RPMI8226 (cell line): ENCODE measurements around the gene CPNE4.
"Not testable (repeated sequence)": the region's sequence is repeated elsewhere in the genome, so short reads cannot be mapped to it uniquely, and the experiment has no call there.

Experiments used
- DNase-seq: peaks from one replicate; pipeline ENCODE4 v3.0.0-alpha.2; 2015

The CPNE4 gene

DNA sequence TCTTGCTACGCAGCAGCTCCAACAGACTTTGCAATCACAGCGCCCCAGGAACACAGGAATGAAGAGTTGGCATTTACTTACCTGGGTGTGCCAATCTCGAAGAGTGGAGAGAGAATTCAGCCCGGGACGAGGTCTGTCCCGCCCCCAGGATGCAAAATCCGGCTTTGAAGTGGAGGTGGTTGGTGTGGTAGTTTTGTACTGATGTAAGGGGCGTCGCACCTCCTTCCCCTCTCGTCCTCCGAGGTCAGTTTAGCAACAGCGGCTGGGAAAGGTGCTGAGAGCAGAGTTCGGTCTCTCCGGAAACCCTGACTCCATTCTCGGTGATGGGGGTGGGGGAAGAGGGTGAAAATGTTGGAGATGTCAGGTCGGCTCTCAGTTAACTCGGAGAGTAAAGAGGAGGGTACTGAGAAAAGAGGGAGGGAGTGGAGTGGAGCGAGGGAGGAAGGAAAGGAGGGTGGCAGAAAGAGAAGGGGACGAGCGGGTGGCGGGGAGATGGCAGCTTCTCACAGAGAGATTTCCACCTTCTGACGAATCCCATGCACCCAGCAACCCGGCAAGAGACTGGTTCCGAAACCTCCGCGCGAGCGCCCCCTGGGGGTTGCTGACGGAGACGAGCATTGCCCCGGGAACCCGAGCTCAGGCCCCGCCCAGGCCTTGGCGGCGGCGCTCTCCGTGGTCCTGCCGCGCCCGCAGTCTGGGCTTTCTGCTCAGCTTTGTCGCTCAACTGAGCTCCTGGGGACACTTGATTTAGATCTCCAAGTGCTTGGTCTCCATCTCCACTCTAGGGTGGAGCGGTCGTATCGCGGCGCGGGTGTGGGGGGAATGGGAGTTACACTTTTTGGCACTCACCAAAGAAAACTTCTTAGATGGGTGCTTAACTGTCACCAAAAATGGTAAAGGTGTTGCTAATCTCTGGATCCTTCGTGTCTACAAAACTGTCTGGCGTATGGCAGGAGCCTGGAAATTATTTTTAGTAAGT lies at the start of gene CPNE4:
TSS of gene CPNE4 (minus strand) at position 529 of the 979 bp plus-strand sequence.
- peak; percentile 87 for DNase-seq

DNA sequence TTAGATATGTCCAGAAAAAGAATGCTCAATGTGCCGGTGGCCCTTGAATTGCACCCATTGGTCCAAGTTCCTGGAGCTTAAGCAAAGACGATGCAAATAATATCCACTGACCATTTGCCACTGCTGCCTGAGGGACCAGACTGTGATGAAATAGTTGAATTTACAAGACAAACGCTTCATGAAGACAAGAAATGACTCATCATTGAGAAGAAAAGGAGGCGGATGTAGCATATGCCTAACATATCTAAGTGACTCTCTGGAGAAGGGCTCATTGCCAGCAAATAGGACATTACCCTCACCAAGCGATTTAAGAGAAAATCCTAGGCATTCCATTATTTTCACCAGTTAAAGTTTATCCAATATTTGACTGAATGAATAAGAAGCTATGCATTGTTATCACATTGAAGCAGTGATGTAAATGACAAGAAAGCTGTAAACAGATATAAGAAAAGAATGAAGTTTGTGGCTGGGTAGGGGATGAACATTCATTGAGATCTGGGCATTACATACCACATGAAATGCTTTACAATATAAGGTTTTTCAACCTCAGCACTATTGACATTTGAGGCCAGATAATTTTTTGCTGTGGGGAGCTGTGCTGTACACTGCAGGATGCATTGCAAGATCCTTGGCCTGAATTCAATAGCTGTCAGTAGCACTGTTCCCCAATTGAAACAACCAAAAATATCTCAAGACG lies 48.9 kb upstream of the CPNE4 start:
- no peak for DNase-seq

GRCh38 chr3:132083159-132083558 lies 48.3 kb upstream of the CPNE4 start:
- no peak for DNase-seq

- no peak for DNase-seq
Observed at GRCh38 chr3:132079147-132079546, 44.3 kb upstream of the CPNE4 start.

DNA sequence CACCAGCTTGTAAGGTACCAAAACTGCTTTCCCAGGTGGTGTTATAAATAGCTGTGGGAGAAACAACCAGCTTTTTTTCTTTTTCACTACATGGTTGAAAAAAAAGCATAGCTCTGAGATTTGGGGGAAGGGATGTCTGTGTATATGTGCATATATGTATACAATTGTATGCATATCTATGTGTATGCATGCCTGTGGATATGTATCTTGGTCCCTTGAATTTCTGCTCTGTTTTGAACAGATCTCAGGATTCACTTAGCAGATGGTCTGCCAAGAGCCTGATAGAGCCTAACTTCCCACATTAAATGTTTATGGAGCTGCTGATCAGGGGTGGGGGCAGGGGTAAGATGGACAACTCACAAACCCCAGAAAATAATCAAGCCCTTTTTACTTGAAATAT lies 39.0 kb upstream of the CPNE4 start:
- no peak for DNase-seq

DNA sequence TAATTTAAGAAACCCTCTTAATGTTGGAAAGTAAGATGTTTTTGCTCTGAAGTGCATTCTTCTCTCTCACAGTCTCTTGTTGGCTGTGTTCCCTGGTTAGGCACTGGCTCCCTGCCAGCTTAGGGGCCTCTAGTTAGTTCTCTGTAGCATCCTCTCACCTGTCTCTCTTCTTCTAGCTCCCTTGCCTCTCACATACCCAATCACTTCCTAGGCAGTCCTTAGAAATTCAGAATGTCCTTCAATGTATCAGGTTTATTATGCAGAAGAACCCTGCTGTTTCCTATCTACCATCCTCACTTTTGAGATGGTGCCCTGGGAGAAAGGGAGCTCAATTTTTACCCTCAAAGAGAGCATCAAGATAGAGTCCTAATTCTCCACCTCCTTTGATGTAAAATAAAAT lies 36.2 kb upstream of the CPNE4 start:
- peak; percentile 12 for DNase-seq

DNA sequence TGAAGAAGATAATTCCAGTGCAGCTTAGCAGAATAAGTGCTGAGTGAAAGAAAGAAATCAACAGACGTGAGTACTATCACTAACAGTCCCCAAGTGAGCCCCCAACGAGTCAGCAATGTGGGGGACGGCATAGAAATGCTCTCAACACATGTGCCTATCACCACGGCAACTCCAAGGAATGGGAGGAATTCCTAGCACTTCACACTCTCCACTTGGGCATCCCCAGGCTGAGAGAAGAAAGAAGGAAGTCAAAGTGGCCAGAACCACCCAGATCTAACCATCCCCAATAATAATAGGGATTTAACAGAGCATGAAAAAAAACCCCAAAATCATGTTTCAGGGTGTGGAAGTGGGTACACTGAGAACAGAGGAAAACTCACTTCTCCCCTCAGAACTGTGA lies 29.3 kb upstream of the CPNE4 start:
- DNase-seq = no peak

DNA sequence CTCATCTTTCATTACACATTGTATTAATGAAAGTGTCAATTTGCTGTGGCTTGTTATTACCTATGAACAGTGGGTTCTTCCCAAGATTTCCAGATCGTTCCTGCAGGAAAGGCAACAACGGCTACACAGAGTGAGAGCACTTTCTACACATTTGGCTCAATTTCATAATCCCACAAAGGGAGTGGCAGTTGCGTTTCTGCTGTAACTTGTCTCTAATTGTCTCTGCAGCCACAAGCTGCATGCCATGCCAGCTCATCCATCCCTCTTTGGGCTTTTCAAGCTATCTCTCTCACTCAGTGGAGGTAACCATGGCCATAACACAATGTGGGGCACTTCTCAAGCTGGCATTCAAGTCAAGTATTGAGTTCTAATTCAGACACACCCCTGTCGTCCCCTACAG lies 27.7 kb upstream of the CPNE4 start:
- DNase-seq = no peak

GRCh38 chr3:132055872-132056271 lies 21.1 kb upstream of the CPNE4 start:
- DNase-seq = no peak

- no peak for DNase-seq
Observed at GRCh38 chr3:132047209-132047608, 12.4 kb upstream of the CPNE4 start.

DNA sequence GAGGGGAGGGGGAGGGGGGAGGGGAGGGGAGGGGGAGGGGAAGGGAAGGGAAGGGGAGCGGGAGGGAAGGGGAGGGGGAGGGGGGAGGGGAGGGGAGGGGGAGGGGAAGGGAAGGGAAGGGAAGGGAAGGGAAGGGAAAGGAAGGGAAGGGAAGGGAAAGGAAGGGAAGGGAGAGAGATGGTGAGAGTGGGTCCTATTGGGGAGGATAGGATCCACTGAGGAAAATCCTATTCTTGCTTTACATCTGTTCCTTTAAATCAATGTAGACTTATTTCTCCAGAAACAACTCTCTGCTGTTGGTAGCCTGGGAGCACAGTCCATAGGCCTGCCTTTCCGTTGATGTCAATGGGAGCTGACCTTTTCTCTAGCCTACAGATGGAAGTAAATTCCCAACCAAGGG lies 10.1 kb upstream of the CPNE4 start:
- not testable (repeated sequence) for DNase-seq

- DNase-seq = no peak
Observed at GRCh38 chr3:132042681-132043080, 7.9 kb upstream of the CPNE4 start.

DNA sequence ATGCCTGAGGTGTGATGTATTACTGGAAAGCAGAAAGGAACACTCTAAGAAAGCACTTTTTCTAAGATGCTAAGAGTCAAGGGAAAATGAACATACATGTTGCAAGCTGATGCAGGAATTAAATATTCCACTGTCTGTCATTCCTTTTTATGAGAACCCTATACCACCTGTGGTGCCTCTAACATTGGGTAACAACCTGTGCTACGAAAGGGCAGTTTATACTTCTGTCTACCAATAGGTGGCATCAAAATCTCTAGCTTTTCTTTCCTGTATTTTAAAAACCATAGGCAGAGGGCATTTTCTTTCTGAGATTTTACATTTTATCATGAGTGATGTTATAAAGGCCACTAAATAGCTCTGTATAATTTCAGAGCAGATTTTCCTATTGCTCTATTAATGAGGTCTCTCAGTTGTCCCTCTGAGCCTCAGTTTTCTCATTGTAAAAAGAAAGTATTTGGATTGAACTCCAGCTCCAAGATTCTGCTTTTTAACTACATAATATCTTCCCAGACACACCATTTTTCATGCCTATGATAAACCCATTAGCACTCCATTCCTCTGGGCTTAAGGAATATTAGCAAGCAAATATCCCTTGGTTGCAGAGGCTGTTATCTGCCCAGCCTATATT lies 3.5 kb upstream of the CPNE4 start:
- DNase-seq = peak; percentile 29

GRCh38 chr3:132037581-132037980 lies 2.8 kb upstream of the CPNE4 start:
- no peak for DNase-seq

DNA sequence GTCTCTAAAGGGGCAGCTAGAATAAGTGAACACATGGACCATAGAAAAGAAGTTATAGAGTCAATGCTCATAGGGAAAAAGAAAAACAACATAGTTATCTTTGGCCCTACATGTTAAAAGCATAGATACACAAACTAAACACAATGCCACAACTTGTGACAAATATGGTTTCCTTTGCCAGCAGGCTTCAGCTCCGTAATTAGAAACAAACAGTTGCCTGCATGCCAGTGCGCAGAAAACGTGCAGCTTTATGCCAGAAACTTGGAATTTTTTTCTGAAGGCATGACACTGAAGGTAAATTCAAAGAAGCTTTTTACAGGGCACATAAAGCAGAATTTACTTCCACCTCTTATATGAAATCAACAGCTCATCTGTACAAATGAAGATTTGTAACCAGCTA lies 2.2 kb upstream of the CPNE4 start:
- DNase-seq = no peak

GRCh38 chr3:132034097-132034485 lies 723 bp downstream of the CPNE4 start:
- no peak for DNase-seq

GRCh38 chr3:132033471-132033870 lies 1.3 kb downstream of the CPNE4 start:
- DNase-seq = no peak

DNA sequence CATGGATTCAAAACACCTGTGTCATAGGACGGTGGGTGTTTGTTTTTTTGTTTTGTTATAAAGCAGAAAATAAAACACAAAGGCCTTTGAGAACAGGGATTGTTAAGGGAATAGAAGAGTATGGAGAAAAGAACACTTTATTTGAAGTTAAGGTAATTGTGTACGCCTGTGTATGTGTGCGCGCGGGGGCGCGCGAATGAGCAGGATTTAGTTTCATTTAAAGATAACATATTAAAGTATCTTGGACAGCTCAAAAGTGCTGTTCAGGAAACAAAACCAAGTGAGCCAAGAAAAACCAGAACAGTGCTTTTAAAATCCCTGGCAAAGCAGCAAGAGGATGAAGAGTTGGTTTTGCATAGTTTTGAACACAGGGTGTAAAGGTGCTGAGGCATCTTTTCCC lies 1.9 kb downstream of the CPNE4 start:
- DNase-seq = no peak

GRCh38 chr3:132029182-132029902 lies 5.5 kb downstream of the CPNE4 start:
- DNase-seq = peak; percentile 79

- DNase-seq = no peak
Observed at GRCh38 chr3:132022914-132023313, 11.9 kb downstream of the CPNE4 start.

- DNase-seq = no peak
Observed at GRCh38 chr3:132020058-132020457, 14.8 kb downstream of the CPNE4 start.

DNA sequence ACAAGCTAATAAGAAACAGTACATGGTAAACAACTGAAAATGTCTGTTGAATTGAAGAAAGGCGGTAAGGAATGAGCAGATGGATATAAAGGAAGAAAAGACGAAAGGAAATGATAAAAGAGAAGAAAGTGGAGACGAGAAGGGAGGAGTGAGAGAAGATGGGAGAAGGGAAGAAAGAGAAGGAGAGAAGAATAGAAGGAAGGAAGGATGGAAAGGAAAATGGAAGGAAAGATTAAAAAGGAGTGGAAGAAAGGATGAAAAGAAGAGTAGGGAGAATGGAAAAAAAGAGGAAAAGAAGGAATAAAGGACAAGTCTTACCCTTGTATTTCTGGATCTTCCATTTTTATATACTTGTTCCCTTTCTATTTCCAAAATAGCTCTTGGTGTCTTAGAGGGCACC lies 17.7 kb downstream of the CPNE4 start:
- no peak for DNase-seq
